Nephron (organoid): ENCODE results near the gene ATP9B.

Experiments used
- H3K27ac Mint-ChIP-seq, 3 experiments: 2 replicates each; pipeline ENCODE4 v1.8.0; 2020; ENCODE audit warnings: mixed read lengths in 3 of 3, mild to moderate bottlenecking in 2 of 3, moderate library complexity in 1 of 3
- H3K27me3 Mint-ChIP-seq: 2 replicates; pipeline ENCODE4 v1.8.0; 2021; ENCODE audit warnings: low read depth, mild to moderate bottlenecking, moderate library complexity, mixed read lengths
- H3K36me3 Mint-ChIP-seq: 2 replicates; pipeline ENCODE4 v1.8.0; 2020; ENCODE audit warnings: low read depth, mixed read lengths
- H3K4me1 Mint-ChIP-seq: 2 replicates; pipeline ENCODE4 v1.8.0; 2020; ENCODE audit warnings: mixed read lengths
- H3K4me3 Mint-ChIP-seq, 3 experiments: 2 replicates each; pipeline ENCODE4 v1.8.0; 2020; ENCODE audit warnings: mild to moderate bottlenecking in 3 of 3, mixed read lengths in 3 of 3, moderate library complexity in 2 of 3
- H3K9me3 Mint-ChIP-seq: 2 replicates; pipeline ENCODE4 v1.8.0; 2020; ENCODE audit warnings: mixed read lengths
- CTCF ChIP-seq, 3 experiments: fragments of 200-600 bp; sonication (generic); IDR thresholded peaks; one replicate each; pipeline ENCODE4 v1.5.0; 2021; ENCODE audit warnings: antibody characterized with exemption in 3 of 3; ENCODE audit not compliant: unreplicated experiment in 3 of 3

The ATP9B gene

GRCh38 chr18:79383388-79384056 lies 314.3 kb downstream of the ATP9B start:
- H3K9me3 Mint-ChIP-seq, result no peaks in the 10 kb centered on the region
- no peak for TF ChIP-seq CTCF (IDR thresholded peaks at IDR 0.05; ENCODE audit: unreplicated experiment in 3 of 3)
- no peak overlapping the region for H3K27ac Mint-ChIP-seq
- H3K4me3 Mint-ChIP-seq, result no peak overlapping the region
- peaks cover 5% of the 10 kb centered on the region for H3K36me3 Mint-ChIP-seq
- peaks cover 23% of the 10 kb centered on the region for H3K4me1 Mint-ChIP-seq
- H3K27me3 Mint-ChIP-seq, result peaks cover 18% of the 10 kb centered on the region

DNA sequence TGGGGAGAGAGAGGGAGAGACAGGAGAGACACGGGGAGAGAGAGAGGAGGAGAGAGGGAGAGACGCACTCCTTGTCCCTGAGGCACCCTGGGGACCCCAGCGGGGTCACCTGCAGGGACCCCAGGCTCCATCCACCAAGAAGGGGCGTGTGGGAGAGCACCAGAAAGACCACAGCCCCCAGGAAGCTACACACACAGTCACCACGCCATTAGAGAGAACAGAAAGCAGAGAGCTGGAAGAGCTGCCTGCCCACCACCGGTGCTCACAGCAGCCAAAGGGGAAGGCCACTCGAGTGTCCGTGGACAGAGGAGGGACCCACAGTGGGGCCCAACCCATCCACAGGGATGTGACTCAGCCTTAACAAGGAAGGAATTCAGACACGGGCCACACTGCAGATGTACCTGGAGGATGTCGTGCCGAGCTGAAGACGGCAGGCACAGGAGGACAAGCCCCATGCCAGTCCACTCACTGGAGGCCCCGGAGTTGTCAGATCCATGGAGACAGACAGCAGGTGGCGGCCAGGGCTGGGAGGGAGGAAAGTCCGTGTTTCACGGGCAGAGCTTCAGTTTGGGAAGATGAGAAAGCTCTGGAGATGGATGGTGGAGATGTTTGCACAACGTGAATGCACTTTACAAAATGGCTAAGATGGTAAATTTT lies 315.1 kb downstream of the ATP9B start:
- H3K27me3 Mint-ChIP-seq, result peaks cover 20% of the 10 kb centered on the region
- TF ChIP-seq CTCF (IDR thresholded peaks at IDR 0.05; ENCODE audit: unreplicated experiment in 3 of 3), result no peak
- peak overlapping the region in 1 of 3 experiments; percentile 38 for H3K4me3 Mint-ChIP-seq
- H3K4me1 Mint-ChIP-seq, result peaks cover 19% of the 10 kb centered on the region
- H3K36me3 Mint-ChIP-seq, result no peaks in the 10 kb centered on the region
- H3K27ac Mint-ChIP-seq, result no peak overlapping the region
- H3K9me3 Mint-ChIP-seq, result no peaks in the 10 kb centered on the region

- Mint-ChIP-seq H3K27ac (no peak overlapping the region), H3K27me3 (peaks cover 25% of the 10 kb centered on the region), H3K36me3 (no peaks in the 10 kb centered on the region), H3K9me3 (no peaks in the 10 kb centered on the region), H3K4me1 (peaks cover 19% of the 10 kb centered on the region), H3K4me3 (no peak overlapping the region)
- no peak for TF ChIP-seq CTCF (IDR thresholded peaks at IDR 0.05; ENCODE audit: unreplicated experiment in 3 of 3)
These were observed 315.6 kb downstream of the ATP9B start for GRCh38 chr18:79384834-79385233.

DNA sequence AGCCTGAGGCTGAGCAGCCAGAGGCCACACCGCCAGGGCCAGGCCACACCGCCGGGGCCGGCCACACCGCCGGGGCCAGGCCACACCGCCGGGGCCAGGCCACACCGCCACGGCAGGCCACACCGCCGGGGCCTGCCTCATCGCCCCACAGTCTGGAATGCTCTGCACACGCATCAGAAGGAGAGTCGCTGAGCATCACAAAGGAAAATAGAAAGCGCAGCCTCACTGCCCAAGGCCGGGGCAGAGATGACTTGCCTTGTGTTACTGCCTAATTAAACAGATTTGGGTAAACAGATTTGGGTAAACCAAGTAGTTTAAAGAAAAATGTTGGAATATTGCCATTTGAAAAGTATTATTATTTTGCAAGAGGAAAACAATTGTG lies 316.1 kb downstream of the ATP9B start:
- Mint-ChIP-seq H3K9me3 (no peaks in the 10 kb centered on the region), H3K4me1 (peaks cover 19% of the 10 kb centered on the region), H3K27me3 (peaks cover 28% of the 10 kb centered on the region), H3K36me3 (no peaks in the 10 kb centered on the region), H3K27ac (no peak overlapping the region), H3K4me3 (no peak overlapping the region)
- no peak for TF ChIP-seq CTCF (IDR thresholded peaks at IDR 0.05; ENCODE audit: unreplicated experiment in 3 of 3)

- no peaks in the 10 kb centered on the region for H3K9me3 Mint-ChIP-seq
- H3K27ac Mint-ChIP-seq, result no peak overlapping the region
- peaks cover 19% of the 10 kb centered on the region for H3K4me1 Mint-ChIP-seq
- TF ChIP-seq CTCF (IDR thresholded peaks at IDR 0.05; ENCODE audit: unreplicated experiment in 3 of 3), result no peak
- no peak overlapping the region for H3K4me3 Mint-ChIP-seq
- H3K27me3 Mint-ChIP-seq, result peaks cover 33% of the 10 kb centered on the region
- no peaks in the 10 kb centered on the region for H3K36me3 Mint-ChIP-seq
These were observed 316.6 kb downstream of the ATP9B start for GRCh38 chr18:79385708-79386341.
